WTC11 (cell line): ENCODE results near the gene S100A2. TPM values are rescaled to one million over a fixed set of nuclear protein-coding genes. Genes with fewer than 3 reads are reported as not detected.

ENCODE experiments used
- ATAC-seq: fragments of 200-7000 bp; cut with Tn5 transposase; 2 replicates; pipeline ENCODE4 v1.10.0; 2021; ENCODE audit warnings: mild to moderate bottlenecking, moderate library complexity
- CTCF ChIA-PET: fragments of 300-600 bp; sonication (Branson Sonifier 250); formaldehyde crosslinking; loops from one replicate; lab custom pipeline; 2021; ENCODE audit warnings: antibody characterized with exemption; lab: Charles Lee
- POLR2A ChIA-PET: fragments of 350-600 bp; sonication (Branson Sonifier 250); formaldehyde crosslinking; loops from one replicate; lab custom pipeline; 2021; ENCODE audit warnings: antibody characterized with exemption; lab: Charles Lee
- DNase-seq: peaks from one replicate; pipeline ENCODE4 v3.0.0; 2021; ENCODE audit warnings: low spot score
- H3K27ac Mint-ChIP-seq: 2 replicates; pipeline ENCODE4 v1.8.0; 2021; ENCODE audit warnings: mixed read lengths
- H3K27me3 Mint-ChIP-seq: 2 replicates; pipeline ENCODE4 v1.8.0; 2021; ENCODE audit warnings: low read depth, mild to moderate bottlenecking, moderate library complexity, mixed read lengths
- H3K36me3 Mint-ChIP-seq: 2 replicates; pipeline ENCODE4 v1.8.0; 2021; ENCODE audit warnings: mixed read lengths
- H3K4me1 Mint-ChIP-seq: 2 replicates; pipeline ENCODE4 v1.8.0; 2022; ENCODE audit warnings: mixed read lengths
- H3K4me3 Mint-ChIP-seq: 2 replicates; pipeline ENCODE4 v1.8.0; 2021; ENCODE audit warnings: mild to moderate bottlenecking, moderate library complexity, mixed read lengths
- H3K9me3 Mint-ChIP-seq: 2 replicates; pipeline ENCODE4 v1.8.0; 2021; ENCODE audit warnings: mixed read lengths
- ELF4 ChIP-seq: sonication (generic); formaldehyde crosslinking; IDR thresholded peaks from 2 replicates; pipeline ENCODE4 v1.8.1; 2022; ENCODE audit warnings: low read depth, mild to moderate bottlenecking, moderate library complexity, missing genetic modification reagents
- EMX1 ChIP-seq: fragments of 250-450 bp; sonication (Bioruptor Pico); IDR thresholded peaks from 2 replicates; pipeline ENCODE4 v1.8.0; 2021; ENCODE audit warnings: mild to moderate bottlenecking
- FOXK1 ChIP-seq: sonication (generic); formaldehyde crosslinking; IDR thresholded peaks from 2 replicates; pipeline ENCODE4 v1.8.0; 2022; ENCODE audit warnings: mild to moderate bottlenecking, moderate library complexity, missing genetic modification reagents
- GRHL2 ChIP-seq: fragments of 250-450 bp; sonication (Bioruptor Pico); IDR thresholded peaks from 2 replicates; pipeline ENCODE4 v1.8.0; 2022; ENCODE audit warnings: mild to moderate bottlenecking, moderate library complexity; ENCODE audit not compliant: insufficient replicate concordance, severe bottlenecking
- GTF2I ChIP-seq: fragments of 250-450 bp; sonication (Bioruptor Pico); conservative IDR thresholded peaks from 2 replicates; pipeline ENCODE4 v1.4.0; 2021; ENCODE audit warnings: mild to moderate bottlenecking
- HMGXB4 ChIP-seq: sonication (generic); formaldehyde crosslinking; IDR thresholded peaks from 2 replicates; pipeline ENCODE4 v1.8.1; 2023; ENCODE audit warnings: mild to moderate bottlenecking, moderate library complexity, missing genetic modification reagents
- KAT7 ChIP-seq: sonication (generic); formaldehyde crosslinking; IDR thresholded peaks from 2 replicates; pipeline ENCODE4 v1.8.1; 2023; ENCODE audit warnings: missing genetic modification reagents, mild to moderate bottlenecking, borderline replicate concordance
- MXD4 ChIP-seq: fragments of 250-450 bp; sonication (Bioruptor Pico); IDR thresholded peaks from 2 replicates; pipeline ENCODE4 v1.8.0; 2021; ENCODE audit warnings: mild to moderate bottlenecking, moderate library complexity, borderline replicate concordance
- NR2C2 ChIP-seq: sonication (generic); formaldehyde crosslinking; IDR thresholded peaks from 2 replicates; pipeline ENCODE4 v1.8.0; 2022; ENCODE audit warnings: mild to moderate bottlenecking, missing genetic modification reagents
- NR3C1 ChIP-seq: sonication (generic); formaldehyde crosslinking; conservative IDR thresholded peaks from 2 replicates; pipeline ENCODE4 v1.8.1; 2023; ENCODE audit warnings: low read depth, mild to moderate bottlenecking, missing genetic modification reagents
- OVOL2 ChIP-seq: fragments of 250-450 bp; sonication (Bioruptor Pico); IDR thresholded peaks from 2 replicates; pipeline ENCODE4 v1.9.0; 2021; ENCODE audit warnings: mild to moderate bottlenecking, borderline replicate concordance
- RORB ChIP-seq: fragments of 250-450 bp; sonication (Bioruptor Pico); IDR thresholded peaks from 2 replicates; pipeline ENCODE4 v1.9.0; 2021; ENCODE audit warnings: mild to moderate bottlenecking
- SMAD4 ChIP-seq: sonication (generic); formaldehyde crosslinking; IDR thresholded peaks from 2 replicates; pipeline ENCODE4 v1.8.0; 2022; ENCODE audit warnings: mild to moderate bottlenecking, missing genetic modification reagents
- USF2 ChIP-seq: sonication (generic); formaldehyde crosslinking; IDR thresholded peaks from 2 replicates; pipeline ENCODE4 v1.8.1; 2023; ENCODE audit warnings: mild to moderate bottlenecking, missing genetic modification reagents, moderate library complexity
- ZNF138 ChIP-seq: sonication (generic); formaldehyde crosslinking; conservative IDR thresholded peaks from 2 replicates; pipeline ENCODE4 v1.8.1; 2022; ENCODE audit warnings: mild to moderate bottlenecking, moderate library complexity, missing genetic modification reagents
- ZNF232 ChIP-seq: sonication (generic); formaldehyde crosslinking; IDR thresholded peaks from 2 replicates; pipeline ENCODE4 v1.8.0; 2022; ENCODE audit warnings: mild to moderate bottlenecking, missing genetic modification reagents
- ZNF396 ChIP-seq: fragments of 250-450 bp; sonication (Bioruptor Pico); IDR thresholded peaks from 2 replicates; pipeline ENCODE4 v1.8.0; 2021; ENCODE audit warnings: mild to moderate bottlenecking, moderate library complexity, borderline replicate concordance
- ZNF416 ChIP-seq: fragments of 250-450 bp; sonication (Bioruptor Pico); IDR thresholded peaks from 2 replicates; pipeline ENCODE4 v1.9.0; 2021; ENCODE audit warnings: mild to moderate bottlenecking, inconsistent platforms
- ZNF423 ChIP-seq: fragments of 250-450 bp; sonication (Bioruptor Pico); IDR thresholded peaks from 2 replicates; pipeline ENCODE4 v2.1.2; 2022; ENCODE audit warnings: mild to moderate bottlenecking, moderate library complexity
- total RNA-seq: library from RNA; stranded (reverse); gene quantifications from 3 replicates; pipeline ENCODE4 v1.2.3, GENCODE V29; 2021
- TF ChIP-seq, protein P1 (sequence below): sonication (generic); formaldehyde crosslinking; IDR thresholded peaks from 2 replicates; pipeline ENCODE4 v1.8.0; 2022; ENCODE audit warnings: mild to moderate bottlenecking, missing genetic modification reagents
- TF ChIP-seq, protein P2 (sequence below): sonication (generic); formaldehyde crosslinking; IDR thresholded peaks from 2 replicates; pipeline ENCODE4 v1.8.0; 2023; ENCODE audit warnings: missing genetic modification reagents, mild to moderate bottlenecking, borderline replicate concordance
- TF ChIP-seq, protein P3 (sequence below): sonication (generic); formaldehyde crosslinking; conservative IDR thresholded peaks from 2 replicates; pipeline ENCODE4 v1.8.1; 2023; ENCODE audit warnings: mild to moderate bottlenecking, low read depth, missing genetic modification reagents, moderate library complexity
- TF ChIP-seq, protein P4 (sequence below): sonication (generic); formaldehyde crosslinking; IDR thresholded peaks from 2 replicates; pipeline ENCODE4 v1.8.1; 2022; ENCODE audit warnings: low read depth, mild to moderate bottlenecking, moderate library complexity, missing genetic modification reagents, borderline replicate concordance

The S100A2 gene
- total RNA-seq, 1 experiment from 2014 or later: 0.74 TPM

DNA sequence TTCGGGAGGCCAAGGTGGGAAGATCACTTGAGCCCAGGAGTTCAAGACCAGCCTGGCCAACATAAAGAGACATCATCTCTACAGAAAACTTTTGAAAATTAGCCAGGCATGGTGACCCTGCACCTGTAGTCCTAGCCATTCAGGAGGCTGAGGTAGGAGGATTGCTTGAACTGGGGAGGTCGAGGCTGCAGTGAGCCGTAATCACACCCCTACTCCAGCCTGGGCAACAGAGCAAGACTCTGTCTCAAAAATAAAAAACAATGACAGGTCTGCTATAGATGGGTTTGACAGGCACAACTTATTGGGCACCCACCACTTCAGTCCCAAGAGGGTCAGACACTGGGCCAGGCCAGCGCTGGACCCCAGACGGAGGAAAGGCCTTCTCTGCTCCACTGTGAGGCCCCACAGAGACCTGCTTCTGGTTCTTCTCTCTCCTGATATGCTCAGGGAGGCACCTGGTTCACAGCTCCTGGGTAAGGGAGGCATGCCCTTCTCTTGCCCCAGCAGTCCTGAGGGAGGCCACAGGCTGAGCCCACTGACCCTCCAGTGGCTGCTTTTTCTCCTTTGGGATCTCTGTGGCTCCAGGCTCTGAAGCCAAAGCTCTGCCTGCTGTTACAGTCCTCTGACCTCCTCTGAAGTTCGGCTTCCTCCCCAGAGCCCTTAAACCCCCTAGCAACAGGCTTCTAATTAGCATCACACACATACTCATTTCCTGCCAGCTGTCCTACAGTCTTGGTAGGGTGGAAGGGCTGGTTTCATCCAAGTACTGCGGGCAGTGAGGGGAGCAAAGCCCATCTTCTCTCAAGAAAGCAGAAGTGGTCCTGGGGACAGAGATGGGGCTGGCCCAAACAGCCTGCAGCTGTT is 32.9 kb upstream of the S100A2 start (continued):
- TF ChIP-seq, protein P1, sequence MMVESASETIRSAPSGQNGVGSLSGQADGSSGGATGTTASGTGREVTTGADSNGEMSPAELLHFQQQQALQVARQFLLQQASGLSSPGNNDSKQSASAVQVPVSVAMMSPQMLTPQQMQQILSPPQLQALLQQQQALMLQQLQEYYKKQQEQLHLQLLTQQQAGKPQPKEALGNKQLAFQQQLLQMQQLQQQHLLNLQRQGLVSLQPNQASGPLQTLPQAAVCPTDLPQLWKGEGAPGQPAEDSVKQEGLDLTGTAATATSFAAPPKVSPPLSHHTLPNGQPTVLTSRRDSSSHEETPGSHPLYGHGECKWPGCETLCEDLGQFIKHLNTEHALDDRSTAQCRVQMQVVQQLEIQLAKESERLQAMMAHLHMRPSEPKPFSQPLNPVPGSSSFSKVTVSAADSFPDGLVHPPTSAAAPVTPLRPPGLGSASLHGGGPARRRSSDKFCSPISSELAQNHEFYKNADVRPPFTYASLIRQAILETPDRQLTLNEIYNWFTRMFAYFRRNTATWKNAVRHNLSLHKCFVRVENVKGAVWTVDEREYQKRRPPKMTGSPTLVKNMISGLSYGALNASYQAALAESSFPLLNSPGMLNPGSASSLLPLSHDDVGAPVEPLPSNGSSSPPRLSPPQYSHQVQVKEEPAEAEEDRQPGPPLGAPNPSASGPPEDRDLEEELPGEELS (CRISPR knock-in tag): peak; percentile 57; the same call in 1 of the 2 replicates
- TF ChIP-seq ELF4 (CRISPR knock-in tag): no peak
- TF ChIP-seq EMX1 (CRISPR knock-in tag): no peak
- 0 out of 2 replicates have a peak, but pooled peaks have one; percentile 29 for TF ChIP-seq ZNF416 (CRISPR knock-in tag)
- TF ChIP-seq ZNF423 (CRISPR knock-in tag): peak; percentile 59; the same call in 1 of the 2 replicates
- no peak for TF ChIP-seq SMAD4
- TF ChIP-seq MXD4 (CRISPR knock-in tag): no peak
- TF ChIP-seq ZNF232 (CRISPR knock-in tag): 0 out of 2 replicates have a peak, but pooled peaks have one; percentile 36
- TF ChIP-seq, protein P2, sequence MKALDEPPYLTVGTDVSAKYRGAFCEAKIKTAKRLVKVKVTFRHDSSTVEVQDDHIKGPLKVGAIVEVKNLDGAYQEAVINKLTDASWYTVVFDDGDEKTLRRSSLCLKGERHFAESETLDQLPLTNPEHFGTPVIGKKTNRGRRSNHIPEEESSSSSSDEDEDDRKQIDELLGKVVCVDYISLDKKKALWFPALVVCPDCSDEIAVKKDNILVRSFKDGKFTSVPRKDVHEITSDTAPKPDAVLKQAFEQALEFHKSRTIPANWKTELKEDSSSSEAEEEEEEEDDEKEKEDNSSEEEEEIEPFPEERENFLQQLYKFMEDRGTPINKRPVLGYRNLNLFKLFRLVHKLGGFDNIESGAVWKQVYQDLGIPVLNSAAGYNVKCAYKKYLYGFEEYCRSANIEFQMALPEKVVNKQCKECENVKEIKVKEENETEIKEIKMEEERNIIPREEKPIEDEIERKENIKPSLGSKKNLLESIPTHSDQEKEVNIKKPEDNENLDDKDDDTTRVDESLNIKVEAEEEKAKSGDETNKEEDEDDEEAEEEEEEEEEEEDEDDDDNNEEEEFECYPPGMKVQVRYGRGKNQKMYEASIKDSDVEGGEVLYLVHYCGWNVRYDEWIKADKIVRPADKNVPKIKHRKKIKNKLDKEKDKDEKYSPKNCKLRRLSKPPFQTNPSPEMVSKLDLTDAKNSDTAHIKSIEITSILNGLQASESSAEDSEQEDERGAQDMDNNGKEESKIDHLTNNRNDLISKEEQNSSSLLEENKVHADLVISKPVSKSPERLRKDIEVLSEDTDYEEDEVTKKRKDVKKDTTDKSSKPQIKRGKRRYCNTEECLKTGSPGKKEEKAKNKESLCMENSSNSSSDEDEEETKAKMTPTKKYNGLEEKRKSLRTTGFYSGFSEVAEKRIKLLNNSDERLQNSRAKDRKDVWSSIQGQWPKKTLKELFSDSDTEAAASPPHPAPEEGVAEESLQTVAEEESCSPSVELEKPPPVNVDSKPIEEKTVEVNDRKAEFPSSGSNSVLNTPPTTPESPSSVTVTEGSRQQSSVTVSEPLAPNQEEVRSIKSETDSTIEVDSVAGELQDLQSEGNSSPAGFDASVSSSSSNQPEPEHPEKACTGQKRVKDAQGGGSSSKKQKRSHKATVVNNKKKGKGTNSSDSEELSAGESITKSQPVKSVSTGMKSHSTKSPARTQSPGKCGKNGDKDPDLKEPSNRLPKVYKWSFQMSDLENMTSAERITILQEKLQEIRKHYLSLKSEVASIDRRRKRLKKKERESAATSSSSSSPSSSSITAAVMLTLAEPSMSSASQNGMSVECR: no peak

DNA sequence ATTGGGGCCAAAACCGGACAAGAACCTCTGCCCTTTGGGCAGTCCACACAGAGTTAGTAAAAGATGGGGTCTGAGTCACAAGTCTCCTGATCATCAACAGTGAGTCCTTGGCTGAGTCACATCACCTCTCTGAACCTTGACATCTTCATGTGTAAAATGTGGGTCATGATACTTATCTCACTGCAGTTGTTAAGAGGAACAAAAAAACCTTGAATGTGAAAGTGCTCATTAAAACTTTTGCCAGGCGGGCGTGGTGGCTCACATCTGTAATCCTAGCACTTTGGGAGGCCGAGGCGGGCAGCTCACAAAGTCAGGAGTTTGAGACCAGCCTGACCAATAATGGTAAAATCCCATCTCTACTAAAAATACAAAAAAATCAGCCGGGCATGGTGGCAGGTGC is 31.6 kb upstream of the S100A2 start:
- no peak for DNase-seq
- TF ChIP-seq GTF2I (CRISPR knock-in tag): no peak
- no peak for TF ChIP-seq KAT7 (CRISPR knock-in tag)
- no peak for TF ChIP-seq FOXK1 (CRISPR knock-in tag)
- no peak for TF ChIP-seq RORB (CRISPR knock-in tag)
- no peak for TF ChIP-seq NR3C1 (CRISPR knock-in tag)
- TF ChIP-seq, protein P3, sequence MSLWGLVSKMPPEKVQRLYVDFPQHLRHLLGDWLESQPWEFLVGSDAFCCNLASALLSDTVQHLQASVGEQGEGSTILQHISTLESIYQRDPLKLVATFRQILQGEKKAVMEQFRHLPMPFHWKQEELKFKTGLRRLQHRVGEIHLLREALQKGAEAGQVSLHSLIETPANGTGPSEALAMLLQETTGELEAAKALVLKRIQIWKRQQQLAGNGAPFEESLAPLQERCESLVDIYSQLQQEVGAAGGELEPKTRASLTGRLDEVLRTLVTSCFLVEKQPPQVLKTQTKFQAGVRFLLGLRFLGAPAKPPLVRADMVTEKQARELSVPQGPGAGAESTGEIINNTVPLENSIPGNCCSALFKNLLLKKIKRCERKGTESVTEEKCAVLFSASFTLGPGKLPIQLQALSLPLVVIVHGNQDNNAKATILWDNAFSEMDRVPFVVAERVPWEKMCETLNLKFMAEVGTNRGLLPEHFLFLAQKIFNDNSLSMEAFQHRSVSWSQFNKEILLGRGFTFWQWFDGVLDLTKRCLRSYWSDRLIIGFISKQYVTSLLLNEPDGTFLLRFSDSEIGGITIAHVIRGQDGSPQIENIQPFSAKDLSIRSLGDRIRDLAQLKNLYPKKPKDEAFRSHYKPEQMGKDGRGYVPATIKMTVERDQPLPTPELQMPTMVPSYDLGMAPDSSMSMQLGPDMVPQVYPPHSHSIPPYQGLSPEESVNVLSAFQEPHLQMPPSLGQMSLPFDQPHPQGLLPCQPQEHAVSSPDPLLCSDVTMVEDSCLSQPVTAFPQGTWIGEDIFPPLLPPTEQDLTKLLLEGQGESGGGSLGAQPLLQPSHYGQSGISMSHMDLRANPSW (CRISPR knock-in tag): no peak
- no peak for TF ChIP-seq HMGXB4
- TF ChIP-seq ZNF396 (CRISPR knock-in tag): no peak
- no peak for TF ChIP-seq ZNF138 (CRISPR knock-in tag)
- no peak for TF ChIP-seq USF2 (CRISPR knock-in tag)
- no peak for TF ChIP-seq OVOL2 (CRISPR knock-in tag)
- TF ChIP-seq, protein P4, sequence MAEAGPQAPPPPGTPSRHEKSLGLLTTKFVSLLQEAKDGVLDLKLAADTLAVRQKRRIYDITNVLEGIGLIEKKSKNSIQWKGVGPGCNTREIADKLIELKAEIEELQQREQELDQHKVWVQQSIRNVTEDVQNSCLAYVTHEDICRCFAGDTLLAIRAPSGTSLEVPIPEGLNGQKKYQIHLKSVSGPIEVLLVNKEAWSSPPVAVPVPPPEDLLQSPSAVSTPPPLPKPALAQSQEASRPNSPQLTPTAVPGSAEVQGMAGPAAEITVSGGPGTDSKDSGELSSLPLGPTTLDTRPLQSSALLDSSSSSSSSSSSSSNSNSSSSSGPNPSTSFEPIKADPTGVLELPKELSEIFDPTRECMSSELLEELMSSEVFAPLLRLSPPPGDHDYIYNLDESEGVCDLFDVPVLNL: no peak
- no peak for TF ChIP-seq SMAD4
- TF ChIP-seq GRHL2: no peak
- TF ChIP-seq NR2C2 (CRISPR knock-in tag): no peak

More for the DNA sequence above, 31.6 kb upstream of the S100A2 start:
- ChIA-PET POLR2A (no interaction called here), CTCF (interaction anchor here (2.2 to 2.7 kb wide), 2 partner anchors 25 to 30 kb away, joined by 9 to 39 read pairs; partner anchors contain the start of gene S100A13)
- H3K27ac Mint-ChIP-seq: no peak overlapping the region
- no peak overlapping the region for H3K4me3 Mint-ChIP-seq
- H3K27me3 Mint-ChIP-seq: no peaks in the 10 kb centered on the region
- no peaks in the 10 kb centered on the region for H3K9me3 Mint-ChIP-seq
- no peak for ATAC-seq
- no peaks in the 10 kb centered on the region; the same call in 1 of the 2 replicates for H3K36me3 Mint-ChIP-seq
- H3K4me1 Mint-ChIP-seq: peaks cover 33% of the 10 kb centered on the region
